Neural crest cell (in vitro differentiated cells): Measurements from ENCODE around the gene CDKN2B-AS1. TPM values are rescaled to one million over a fixed set of nuclear protein-coding genes. Genes with fewer than 3 reads are reported as not detected.

Source experiments
- DNase-seq: peaks from one replicate; pipeline ENCODE4 v3.0.0; 2021; ENCODE audit warnings: low read depth, mixed read lengths, low spot score
- H3K27ac Mint-ChIP-seq: one replicate; pipeline ENCODE4 v1.8.0; 2021; ENCODE audit warnings: mild to moderate bottlenecking, mixed read lengths; ENCODE audit not compliant: unreplicated experiment
- H3K27me3 Mint-ChIP-seq: 2 replicates; pipeline ENCODE4 v1.8.0; 2021; ENCODE audit warnings: low read depth, mild to moderate bottlenecking, mixed read lengths
- H3K36me3 Mint-ChIP-seq: 2 replicates; pipeline ENCODE4 v1.8.0; 2021; ENCODE audit warnings: low read depth, mild to moderate bottlenecking, mixed read lengths
- H3K4me1 Mint-ChIP-seq: 2 replicates; pipeline ENCODE4 v1.8.0; 2021; ENCODE audit warnings: mixed read lengths
- H3K4me3 Mint-ChIP-seq: one replicate; pipeline ENCODE4 v1.8.0; 2021; ENCODE audit warnings: mild to moderate bottlenecking, mixed read lengths
- H3K9me3 Mint-ChIP-seq: 2 replicates; pipeline ENCODE4 v1.8.0; 2021; ENCODE audit warnings: mixed read lengths
- CTCF ChIP-seq: fragments of 200-600 bp; sonication (generic); conservative IDR thresholded peaks from 2 replicates; pipeline ENCODE4 v1.5.0; 2021; ENCODE audit warnings: antibody characterized with exemption, mild to moderate bottlenecking
- total RNA-seq: library from RNA; stranded (reverse); gene quantifications from 2 replicates; pipeline ENCODE4 v1.2.1, GENCODE V29; 2021

CDKN2B-AS1 gene
- total RNA-seq, 1 donor from 2014 or later: 0.21 TPM

GRCh38 chr9:22112870-22113821 lies 118.6 kb downstream of the CDKN2B-AS1 start:
- Mint-ChIP-seq H3K27me3 (peaks cover 4% of the 10 kb centered on the region), H3K27ac (no peak overlapping the region), H3K4me3 (no peak overlapping the region), H3K4me1 (peaks cover 15% of the 10 kb centered on the region), H3K9me3 (no peaks in the 10 kb centered on the region), H3K36me3 (no peaks in the 10 kb centered on the region)
- no peak for DNase-seq
- no peak for TF ChIP-seq CTCF

- Mint-ChIP-seq H3K27ac (no peak overlapping the region), H3K4me3 (no peak overlapping the region), H3K36me3 (no peaks in the 10 kb centered on the region), H3K27me3 (peaks cover 4% of the 10 kb centered on the region), H3K4me1 (peaks cover 15% of the 10 kb centered on the region), H3K9me3 (no peaks in the 10 kb centered on the region)
- TF ChIP-seq CTCF: no peak
- DNase-seq: no peak
These were observed 120.4 kb downstream of the CDKN2B-AS1 start for GRCh38 chr9:22114956-22115355.

- Mint-ChIP-seq H3K9me3 (no peaks in the 10 kb centered on the region), H3K36me3 (no peaks in the 10 kb centered on the region), H3K27ac (no peak overlapping the region), H3K4me1 (peaks cover 15% of the 10 kb centered on the region), H3K27me3 (peaks cover 11% of the 10 kb centered on the region), H3K4me3 (no peak overlapping the region)
- no peak for TF ChIP-seq CTCF
- no peak for DNase-seq
These were observed 122.2 kb downstream of the CDKN2B-AS1 start for GRCh38 chr9:22116758-22117157.

GRCh38 chr9:22117511-22118384 lies 123.2 kb downstream of the CDKN2B-AS1 start:
- no peak for DNase-seq
- Mint-ChIP-seq H3K9me3 (peaks cover 2% of the 10 kb centered on the region), H3K27me3 (peaks cover 17% of the 10 kb centered on the region), H3K4me1 (peaks cover 15% of the 10 kb centered on the region), H3K27ac (no peak overlapping the region), H3K4me3 (no peak overlapping the region), H3K36me3 (no peaks in the 10 kb centered on the region)
- TF ChIP-seq CTCF: no peak

- H3K4me3 Mint-ChIP-seq: no peak overlapping the region
These were observed 124.4 kb downstream of the CDKN2B-AS1 start for GRCh38 chr9:22118810-22119521.

More at GRCh38 chr9:22118810-22119521, 124.4 kb downstream of the CDKN2B-AS1 start:
- no peak for DNase-seq
- Mint-ChIP-seq H3K27ac (no peak overlapping the region), H3K4me1 (peaks cover 15% of the 10 kb centered on the region), H3K27me3 (peaks cover 17% of the 10 kb centered on the region), H3K9me3 (peaks cover 8% of the 10 kb centered on the region), H3K36me3 (no peaks in the 10 kb centered on the region)
- TF ChIP-seq CTCF: no peak
